Neuronal stem cell (in vitro differentiated cells): ENCODE data around the gene RFTN2.

ENCODE experiments used
- DNase-seq: peaks from one replicate; pipeline ENCODE4 v3.0.0-alpha.2; 2013; ENCODE audit warnings: low spot score
- H2AFZ ChIP-seq: one replicate; pipeline ENCODE4 v1.6.1; 2013; ENCODE audit warnings: mild to moderate bottlenecking, low read length, inconsistent platforms
- H2AK5ac ChIP-seq: 2 replicates; pipeline ENCODE4 v1.6.1; 2013; ENCODE audit warnings: low read depth, mild to moderate bottlenecking, inconsistent platforms, low read length, moderate library complexity, mixed read lengths
- H2BK120ac ChIP-seq: 2 replicates; pipeline ENCODE4 v1.6.1; 2013; ENCODE audit warnings: low read depth, mild to moderate bottlenecking, inconsistent platforms, low read length, moderate library complexity, mixed read lengths
- H2BK12ac ChIP-seq: one replicate; pipeline ENCODE4 v1.6.1; 2013; ENCODE audit warnings: low read length, inconsistent platforms
- H2BK15ac ChIP-seq: 2 replicates; pipeline ENCODE4 v1.6.1; 2013; ENCODE audit warnings: mild to moderate bottlenecking, low read length, inconsistent platforms, mixed read lengths
- H2BK5ac ChIP-seq: one replicate; pipeline ENCODE4 v1.6.1; 2013; ENCODE audit warnings: inconsistent platforms, mild to moderate bottlenecking, low read length, moderate library complexity
- H3K14ac ChIP-seq: one replicate; pipeline ENCODE4 v1.6.1; 2013; ENCODE audit warnings: low read length, inconsistent platforms
- H3K18ac ChIP-seq: 2 replicates; pipeline ENCODE4 v1.6.1; 2013; ENCODE audit warnings: low read length, inconsistent platforms
- H3K23ac ChIP-seq: 2 replicates; pipeline ENCODE4 v1.6.1; 2013; ENCODE audit warnings: low read depth, mild to moderate bottlenecking, mixed read lengths, low read length, inconsistent platforms; ENCODE audit not compliant: poor library complexity
- H3K27ac ChIP-seq: replicated peaks from 3 replicates; pipeline ENCODE4 v1.5.1; 2013; ENCODE audit warnings: low read length, inconsistent platforms
- H3K27me3 ChIP-seq, 3 experiments: 2 replicates each; pipeline ENCODE4 v1.6.1; 2013; ENCODE audit warnings: low read length in 3 of 3, mild to moderate bottlenecking in 2 of 3, inconsistent platforms in 1 of 3, low read depth in 1 of 3, mixed read lengths in 1 of 3, moderate library complexity in 1 of 3; ENCODE audit not compliant: control insufficient read depth in 3 of 3, insufficient read depth in 3 of 3
- H3K36me3 ChIP-seq, 2 donors: replicated peaks in 1 of 2; 2 replicates each; pipeline ENCODE4 v1.6.1; 2013; ENCODE audit warnings: low read length in 2 of 2; ENCODE audit not compliant: control insufficient read depth in 2 of 2, insufficient read depth in 2 of 2
- H3K4ac ChIP-seq: 2 replicates; pipeline ENCODE4 v1.6.1; 2013; ENCODE audit warnings: inconsistent platforms, mild to moderate bottlenecking, low read length, moderate library complexity
- H3K4me1 ChIP-seq, 2 donors: 1 replicate in 1 of 2; 2 replicates in 1 of 2; pipeline ENCODE4 v1.6.1; 2013; ENCODE audit warnings: low read length in 2 of 2, low read depth in 1 of 2; ENCODE audit not compliant: control insufficient read depth in 2 of 2, insufficient read depth in 1 of 2
- H3K4me2 ChIP-seq: one replicate; pipeline ENCODE4 v1.6.1; 2013; ENCODE audit warnings: mild to moderate bottlenecking, low read length, inconsistent platforms; ENCODE audit not compliant: insufficient read depth, poor library complexity, severe bottlenecking
- H3K4me3 ChIP-seq, 2 donors: 2 replicates each; pipeline ENCODE4 v1.5.1; 2013; ENCODE audit warnings: low read length in 2 of 2, mild to moderate bottlenecking in 2 of 2, inconsistent platforms in 1 of 2, moderate library complexity in 1 of 2
- H3K79me1 ChIP-seq: one replicate; pipeline ENCODE4 v1.6.1; 2013; ENCODE audit warnings: low read depth, mild to moderate bottlenecking, inconsistent platforms, low read length, moderate library complexity
- H3K9ac ChIP-seq: one replicate; pipeline ENCODE4 v1.6.1; 2013; ENCODE audit warnings: mild to moderate bottlenecking, low read depth, low read length, inconsistent platforms; ENCODE audit not compliant: poor library complexity
- H3K9me3 ChIP-seq, 2 donors: replicated peaks in 1 of 2; 2 replicates each; pipeline versions ENCODE3 to v1.6.1; 2013; ENCODE audit warnings: low read length in 2 of 2, mild to moderate bottlenecking in 2 of 2, inconsistent platforms in 1 of 2, low read depth in 1 of 2, mixed read lengths in 1 of 2, moderate library complexity in 1 of 2; ENCODE audit not compliant: control insufficient read depth in 2 of 2, insufficient read depth in 1 of 2
- H4K8ac ChIP-seq: one replicate; pipeline ENCODE4 v1.6.1; 2013; ENCODE audit warnings: low read depth, mild to moderate bottlenecking, inconsistent platforms, low read length, moderate library complexity
- H4K91ac ChIP-seq: one replicate; pipeline ENCODE4 v1.6.1; 2013; ENCODE audit warnings: low read length, low read depth, mild to moderate bottlenecking, inconsistent platforms; ENCODE audit not compliant: poor library complexity
- whole genome bisulfite sequencing, 2 donors: extraction: QIAGEN DNeasy Blood & Tissue Kit; methylation state at CpG; one replicate each; pipeline ENCODE4 v1.1.7; 2013; ENCODE audit warnings: missing lambda C conversion rate in 2 of 2, mixed read lengths in 1 of 2; ENCODE audit not compliant: insufficient read length in 2 of 2, insufficient replicate concordance in 1 of 2; ENCODE audit errors: extremely low coverage in 2 of 2; 5-methylcytosine and 5-hydroxymethylcytosine counted together

RFTN2 gene

DNA sequence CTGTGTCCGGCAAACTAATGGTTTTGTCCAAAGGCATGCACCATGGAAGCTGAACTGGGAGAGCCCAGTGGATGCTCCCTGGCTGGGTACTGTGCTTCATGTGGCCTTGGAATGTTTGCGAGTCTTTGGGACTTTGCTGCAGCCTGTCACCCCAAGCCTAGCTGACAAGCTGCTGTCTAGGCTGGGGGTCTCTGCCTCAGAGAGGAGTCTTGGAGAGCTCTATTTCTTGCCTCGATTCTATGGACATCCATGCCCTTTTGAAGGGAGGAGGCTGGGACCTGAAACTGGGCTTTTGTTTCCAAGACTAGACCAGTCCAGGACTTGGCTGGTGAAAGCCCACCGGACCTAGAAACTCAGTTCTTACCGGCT, 31.4 kb upstream of the RFTN2 start:
- H4K8ac ChIP-seq, result no peak overlapping the region
- no peak overlapping the region for H3K27ac ChIP-seq
- H2BK12ac ChIP-seq, result no peak overlapping the region
- H3K27me3 ChIP-seq, result no peaks in the 10 kb centered on the region
- peaks cover 9% of the 10 kb centered on the region for H3K79me1 ChIP-seq
- H2BK15ac ChIP-seq, result no peak overlapping the region
- no peak for DNase-seq
- H2BK120ac ChIP-seq, result no peak overlapping the region
- no peak overlapping the region for H3K18ac ChIP-seq
- no peak overlapping the region for H3K4ac ChIP-seq
- peaks cover 2 to 27% of the 10 kb centered on the region in 2 donors for H3K36me3 ChIP-seq
- H2AFZ ChIP-seq, result no peak overlapping the region
- peak overlapping the region; percentile 85 to 95 for H3K4me3 ChIP-seq
- H3K23ac ChIP-seq, result no peak overlapping the region
- no CpG with 5 or more reads among the region's 5 CpGs for WGBS, 2 donors
- H2BK5ac ChIP-seq, result no peak overlapping the region
- no peak overlapping the region for H3K9ac ChIP-seq
- no peak overlapping the region for H2AK5ac ChIP-seq
- H3K14ac ChIP-seq, result no peak overlapping the region
- H3K4me2 ChIP-seq, result peak overlapping the region; percentile 97
- H3K4me1 ChIP-seq, result peaks cover 7 to 10% of the 10 kb centered on the region in 2 donors
- no peaks in the 10 kb centered on the region for H3K9me3 ChIP-seq
- H4K91ac ChIP-seq, result no peak overlapping the region

DNA sequence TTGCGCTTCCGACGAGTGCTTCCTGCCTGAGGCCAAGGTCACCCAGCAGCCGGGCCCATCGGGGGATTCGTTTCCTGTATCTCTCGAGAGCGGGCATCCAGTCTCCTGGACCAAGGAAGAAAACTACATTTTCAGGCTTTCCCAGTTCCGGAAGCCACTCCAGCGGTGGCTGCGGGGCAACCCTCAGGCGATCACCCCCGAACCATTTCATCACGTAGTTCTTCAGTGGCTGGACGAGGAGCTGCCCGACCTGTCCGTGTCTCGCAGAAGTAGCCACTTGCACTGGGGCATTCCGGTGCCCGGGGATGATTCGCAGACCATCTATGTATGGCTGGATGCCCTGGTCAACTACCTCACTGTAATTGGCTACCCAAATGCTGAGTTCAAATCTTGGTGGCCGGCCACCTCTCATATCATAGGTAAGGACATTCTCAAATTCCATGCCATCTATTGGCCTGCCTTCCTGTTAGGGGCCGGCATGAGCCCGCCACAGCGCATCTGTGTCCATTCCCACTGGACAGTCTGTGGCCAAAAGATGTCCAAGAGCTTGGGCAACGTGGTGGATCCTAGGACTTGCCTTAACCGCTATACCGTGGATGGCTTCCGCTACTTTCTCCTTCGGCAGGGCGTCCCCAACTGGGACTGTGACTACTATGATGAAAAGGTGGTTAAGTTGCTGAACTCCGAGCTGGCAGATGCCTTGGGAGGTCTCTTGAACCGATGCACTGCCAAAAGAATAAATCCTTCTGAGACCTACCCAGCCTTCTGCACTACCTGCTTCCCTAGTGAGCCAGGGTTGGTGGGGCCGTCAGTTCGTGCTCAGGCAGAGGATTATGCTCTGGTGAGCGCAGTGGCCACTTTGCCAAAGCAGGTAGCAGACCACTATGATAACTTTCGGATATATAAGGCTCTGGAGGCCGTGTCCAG, 30.8 kb upstream of the RFTN2 start:
- Histone ChIP-seq H2BK12ac (no peak overlapping the region), H4K8ac (no peak overlapping the region), H3K9me3 (no peaks in the 10 kb centered on the region), H3K36me3 (peaks cover 0 to 20% of the 10 kb centered on the region in 2 donors), H3K9ac (peak overlapping the region; percentile 89), H2AFZ (peak overlapping the region; percentile 96), H2BK120ac (no peak overlapping the region), H3K4me3 (peak overlapping the region; percentile 85 to 95), H4K91ac (no peak overlapping the region), H3K27me3 (no peaks in the 10 kb centered on the region), H3K27ac (no peak overlapping the region), H3K4me2 (peak overlapping the region; percentile 97), H3K23ac (no peak overlapping the region), H3K4ac (no peak overlapping the region), H3K79me1 (peaks cover 9% of the 10 kb centered on the region), H3K18ac (no peak overlapping the region), H3K4me1 (peaks cover 7 to 10% of the 10 kb centered on the region in 2 donors), H2AK5ac (no peak overlapping the region), H2BK15ac (no peak overlapping the region), H2BK5ac (no peak overlapping the region), H3K14ac (no peak overlapping the region)
- no peak for DNase-seq
- WGBS, 2 donors, result no CpG with 5 or more reads among the region's 38 CpGs

DNA sequence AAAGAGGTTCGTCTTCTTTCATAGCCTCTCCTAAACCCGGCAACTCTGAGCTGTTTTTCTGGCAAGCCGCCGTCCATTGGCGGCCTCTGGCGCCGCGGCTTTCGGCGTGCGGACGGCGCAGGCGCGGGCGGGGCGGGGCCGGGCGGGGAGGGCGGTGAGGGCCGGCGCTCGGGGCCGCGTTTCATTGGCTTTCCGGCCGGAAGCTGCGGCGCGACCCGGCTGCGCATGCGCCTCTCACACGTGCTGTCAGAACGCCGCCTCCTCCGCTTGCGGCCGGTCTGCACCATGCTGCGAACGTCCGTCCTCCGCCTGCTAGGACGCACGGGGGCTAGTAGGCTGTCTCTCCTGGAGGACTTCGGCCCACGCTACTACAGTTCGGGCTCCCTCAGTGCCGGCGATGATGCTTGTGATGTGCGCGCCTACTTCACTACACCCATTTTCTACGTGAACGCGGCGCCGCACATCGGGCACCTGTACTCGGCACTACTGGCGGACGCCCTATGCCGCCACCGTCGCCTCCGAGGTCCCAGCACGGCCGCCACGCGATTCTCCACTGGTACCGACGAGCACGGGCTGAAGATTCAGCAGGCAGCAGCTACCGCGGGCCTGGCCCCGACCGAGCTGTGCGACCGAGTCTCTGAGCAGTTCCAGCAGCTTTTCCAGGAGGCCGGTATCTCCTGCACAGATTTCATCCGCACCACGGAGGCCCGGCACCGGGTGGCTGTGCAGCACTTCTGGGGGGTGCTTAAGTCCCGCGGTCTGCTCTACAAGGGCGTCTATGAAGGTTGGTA, 29.9 kb upstream of the RFTN2 start, which contains the start of gene MARS2:
Gene MARS2, plus strand, starts transcription at position 249 of the 791 bp plus-strand sequence. Its CDS starts 37 bp downstream, at position 286.
- Histone ChIP-seq H4K91ac (no peak within 1 kb of the TSS), H2BK5ac (no peak within 1 kb of the TSS), H2AFZ (peak within 1 kb of the TSS; percentile 96), H3K4me1 (peaks cover 7 to 10% of the 10 kb centered on the region in 2 donors), H3K18ac (peak within 1 kb of the TSS; percentile 6), H4K8ac (no peak within 1 kb of the TSS), H3K14ac (peak within 1 kb of the TSS; percentile 39), H2AK5ac (no peak within 1 kb of the TSS), H2BK15ac (no peak within 1 kb of the TSS), H3K9me3 (no peaks in the 10 kb centered on the region), H3K27me3 (no peaks in the 10 kb centered on the region), H3K4ac (no peak within 1 kb of the TSS), H2BK12ac (no peak within 1 kb of the TSS), H3K23ac (peak within 1 kb of the TSS; percentile 66), H3K36me3 (peaks cover 0 to 14% of the 10 kb centered on the region in 2 donors), H3K4me3 (peak within 1 kb of the TSS; percentile 85 to 95), H3K4me2 (peak within 1 kb of the TSS; percentile 97), H3K79me1 (peaks cover 9% of the 10 kb centered on the region), H3K9ac (peak within 1 kb of the TSS; percentile 89), H3K27ac (no peak within 1 kb of the TSS), H2BK120ac (no peak within 1 kb of the TSS)
- no CpG with 5 or more reads among the region's 86 CpGs for WGBS, 2 donors
- peak; percentile 91 for DNase-seq
